Panc1 (cell line): ENCODE measurements around the gene NSD2. TPM values are rescaled to one million over a fixed set of nuclear protein-coding genes. Genes with fewer than 3 reads are reported as not detected.

Source experiments
- ATAC-seq: fragments of 200-7000 bp; cut with Tn5 transposase; 2 replicates; pipeline ENCODE4 v1.9.1; 2020; ENCODE audit warnings: mild to moderate bottlenecking, moderate library complexity
- BruUV-seq: library from RNA; stranded (reverse); fragments of 400-500 nt; replicated peaks from 2 replicates; lab custom pipeline; 2021; lab: Mats Ljungman, UMichigan
- CTCF ChIA-PET: fragments of 300-600 bp; sonication (Branson Sonifier 250); formaldehyde crosslinking; loops from one replicate; lab custom pipeline; 2022; ENCODE audit warnings: antibody characterized with exemption; lab: Charles Lee
- POLR2A ChIA-PET: fragments of 300-600 bp; sonication (Branson Sonifier 250); formaldehyde crosslinking; loops from one replicate; lab custom pipeline; 2022; ENCODE audit warnings: antibody characterized with exemption; lab: Charles Lee
- DNase-seq: peaks from one replicate; pipeline ENCODE4 v3.0.0-alpha.2; 2010; ENCODE audit warnings: low read depth, low spot score
- H3K27ac ChIP-seq: 2 replicates; pipeline ENCODE4 v1.5.1; 2011; ENCODE audit warnings: mild to moderate bottlenecking, low read length, inconsistent platforms
- H3K27me3 ChIP-seq: fragments of 200-500 bp; sonication (Bioruptor generic); 2 replicates; pipeline ENCODE4 v1.6.0; 2014; ENCODE audit warnings: low read length, inconsistent platforms; ENCODE audit not compliant: control insufficient read depth, insufficient read depth
- H3K36me3 ChIP-seq: fragments of 200-500 bp; sonication (Bioruptor generic); 2 replicates; pipeline ENCODE4 v1.5.1; 2014; ENCODE audit warnings: inconsistent platforms, mild to moderate bottlenecking, low read length, moderate library complexity; ENCODE audit not compliant: control insufficient read depth, insufficient read depth
- H3K4me1 ChIP-seq: 2 replicates; pipeline ENCODE4 v1.5.1; 2011; ENCODE audit warnings: inconsistent platforms, mild to moderate bottlenecking, low read length, moderate library complexity; ENCODE audit not compliant: control insufficient read depth, insufficient read depth
- H3K4me3 ChIP-seq, 2 experiments: 2 replicates each; pipeline ENCODE4 v1.5.1; 2011 to 2012; ENCODE audit warnings: low read depth in 2 of 2, low read length in 2 of 2, mild to moderate bottlenecking in 2 of 2, inconsistent platforms in 1 of 2, moderate library complexity in 1 of 2
- H3K9me3 ChIP-seq: fragments of 200-500 bp; sonication (Bioruptor generic); 2 replicates; pipeline ENCODE4 v1.5.1; 2014; ENCODE audit warnings: low read depth, mild to moderate bottlenecking, inconsistent platforms, low read length, moderate library complexity; ENCODE audit not compliant: control insufficient read depth, insufficient read depth
- POLR2AphosphoS5 ChIP-seq: IDR thresholded peaks from 2 replicates; pipeline ENCODE4 v1.6.1; 2012; ENCODE audit warnings: mild to moderate bottlenecking, low read depth, low read length, moderate library complexity
- SIN3A ChIP-seq: IDR thresholded peaks from 2 replicates; pipeline ENCODE4 v1.6.1; 2012; ENCODE audit warnings: low read depth, mild to moderate bottlenecking, low read length, moderate library complexity, borderline replicate concordance; ENCODE audit not compliant: insufficient read depth
- TCF7L2 ChIP-seq: IDR thresholded peaks from 2 replicates; pipeline ENCODE4 v1.6.1; 2011; ENCODE audit warnings: mild to moderate bottlenecking, low read depth, low read length, inconsistent platforms
- in situ Hi-C: cut with HindIII; loops from 2 replicates; pipeline ENCODE4 v1.10.0; 2016; ENCODE audit warnings: low sequenced_read_pairs, low pct_unique_long_range_greater_than_20kb
- intact Hi-C: fragments of 100-400 bp; cut with micrococcal nuclease; formaldehyde crosslinking; loops from one replicate; pipeline ENCODE4 v1.10.0; 2022; ENCODE audit not compliant: unreplicated experiment
- total RNA-seq: library from RNA; stranded (reverse); gene quantifications from one replicate; pipeline ENCODE4 v1.2.1, GENCODE V29; 2021; ENCODE audit not compliant: unreplicated experiment
- TF ChIP-seq, protein P1 (sequence below), 2 experiments: IDR thresholded peaks; 2 replicates each; pipeline ENCODE4 v1.6.1; 2011 to 2012; ENCODE audit warnings: low read depth in 2 of 2, control low read depth in 1 of 2, low read length in 1 of 2, mild to moderate bottlenecking in 1 of 2, moderate library complexity in 1 of 2; ENCODE audit not compliant: insufficient read depth in 1 of 2
- TF ChIP-seq, protein P2 (sequence below): fragments of 450-650 bp; IDR thresholded peaks from 2 replicates; pipeline ENCODE4 v1.5.1; 2017; ENCODE audit warnings: mild to moderate bottlenecking

Gene NSD2
- total RNA-seq, 1 experiment from 2014 or later, result 116 TPM

DNA sequence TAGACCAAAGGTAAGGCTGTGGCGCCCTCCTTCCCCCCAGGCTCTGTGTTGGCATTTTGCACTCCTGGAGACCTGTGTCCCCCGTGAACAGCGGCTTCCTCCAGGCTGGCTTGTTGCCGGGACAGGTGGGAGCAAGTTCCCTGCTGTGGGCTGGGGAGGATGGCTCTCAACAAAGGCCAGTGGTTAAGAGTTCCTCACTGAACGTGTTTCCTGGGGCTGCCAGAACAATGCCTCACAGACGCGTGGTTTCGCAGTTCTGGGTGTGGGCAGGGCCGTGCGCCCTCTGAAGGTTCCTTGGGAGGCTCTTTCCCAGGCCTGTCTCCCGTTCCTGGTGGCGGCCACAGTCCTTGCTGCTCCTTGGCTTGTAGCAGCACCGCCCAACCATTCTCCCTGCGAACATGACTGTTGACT lies 104.2 kb downstream of the NSD2 start:
- CTCF ChIA-PET, result no interaction called here

DNA sequence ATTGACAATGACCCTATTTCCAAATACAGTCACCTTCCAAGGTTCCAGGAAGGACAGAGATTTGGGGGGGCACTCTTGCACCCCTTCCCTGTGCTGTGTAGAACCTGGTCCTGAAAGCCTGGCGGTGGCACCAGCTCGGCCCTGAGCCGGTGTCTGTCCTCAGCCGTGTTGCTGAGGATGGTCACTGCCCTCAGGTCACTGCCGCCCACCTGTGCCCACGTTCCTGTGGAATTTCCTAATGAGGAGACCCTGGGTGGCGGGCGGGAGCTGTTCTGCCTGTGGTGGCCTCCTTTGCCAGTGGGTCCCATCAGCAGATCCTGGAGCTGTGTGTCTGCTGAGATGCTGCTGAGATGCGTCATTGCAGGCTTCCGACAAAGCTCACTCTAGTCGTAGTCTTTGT lies 104.7 kb downstream of the NSD2 start:
- intact Hi-C loops, result no loop called here
- no TSS peak for BruUV-seq
- Histone ChIP-seq H3K36me3 (no peaks in the 10 kb centered on the region), H3K4me3 (no peak overlapping the region), H3K27ac (no peak overlapping the region), H3K9me3 (no peaks in the 10 kb centered on the region), H3K4me1 (no peaks in the 10 kb centered on the region), H3K27me3 (no peaks in the 10 kb centered on the region)
- in situ Hi-C loops, result no loop called here
- TF ChIP-seq TCF7L2, result no peak
- no peak for TF ChIP-seq SIN3A
- TF ChIP-seq, protein P1, sequence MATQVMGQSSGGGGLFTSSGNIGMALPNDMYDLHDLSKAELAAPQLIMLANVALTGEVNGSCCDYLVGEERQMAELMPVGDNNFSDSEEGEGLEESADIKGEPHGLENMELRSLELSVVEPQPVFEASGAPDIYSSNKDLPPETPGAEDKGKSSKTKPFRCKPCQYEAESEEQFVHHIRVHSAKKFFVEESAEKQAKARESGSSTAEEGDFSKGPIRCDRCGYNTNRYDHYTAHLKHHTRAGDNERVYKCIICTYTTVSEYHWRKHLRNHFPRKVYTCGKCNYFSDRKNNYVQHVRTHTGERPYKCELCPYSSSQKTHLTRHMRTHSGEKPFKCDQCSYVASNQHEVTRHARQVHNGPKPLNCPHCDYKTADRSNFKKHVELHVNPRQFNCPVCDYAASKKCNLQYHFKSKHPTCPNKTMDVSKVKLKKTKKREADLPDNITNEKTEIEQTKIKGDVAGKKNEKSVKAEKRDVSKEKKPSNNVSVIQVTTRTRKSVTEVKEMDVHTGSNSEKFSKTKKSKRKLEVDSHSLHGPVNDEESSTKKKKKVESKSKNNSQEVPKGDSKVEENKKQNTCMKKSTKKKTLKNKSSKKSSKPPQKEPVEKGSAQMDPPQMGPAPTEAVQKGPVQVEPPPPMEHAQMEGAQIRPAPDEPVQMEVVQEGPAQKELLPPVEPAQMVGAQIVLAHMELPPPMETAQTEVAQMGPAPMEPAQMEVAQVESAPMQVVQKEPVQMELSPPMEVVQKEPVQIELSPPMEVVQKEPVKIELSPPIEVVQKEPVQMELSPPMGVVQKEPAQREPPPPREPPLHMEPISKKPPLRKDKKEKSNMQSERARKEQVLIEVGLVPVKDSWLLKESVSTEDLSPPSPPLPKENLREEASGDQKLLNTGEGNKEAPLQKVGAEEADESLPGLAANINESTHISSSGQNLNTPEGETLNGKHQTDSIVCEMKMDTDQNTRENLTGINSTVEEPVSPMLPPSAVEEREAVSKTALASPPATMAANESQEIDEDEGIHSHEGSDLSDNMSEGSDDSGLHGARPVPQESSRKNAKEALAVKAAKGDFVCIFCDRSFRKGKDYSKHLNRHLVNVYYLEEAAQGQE (IDR thresholded peaks at IDR 0.05; ENCODE audit: insufficient read depth in 1 of 2, low read depth in 2 of 2, low read length in 1 of 2), result no peak
- TF ChIP-seq, protein P2, sequence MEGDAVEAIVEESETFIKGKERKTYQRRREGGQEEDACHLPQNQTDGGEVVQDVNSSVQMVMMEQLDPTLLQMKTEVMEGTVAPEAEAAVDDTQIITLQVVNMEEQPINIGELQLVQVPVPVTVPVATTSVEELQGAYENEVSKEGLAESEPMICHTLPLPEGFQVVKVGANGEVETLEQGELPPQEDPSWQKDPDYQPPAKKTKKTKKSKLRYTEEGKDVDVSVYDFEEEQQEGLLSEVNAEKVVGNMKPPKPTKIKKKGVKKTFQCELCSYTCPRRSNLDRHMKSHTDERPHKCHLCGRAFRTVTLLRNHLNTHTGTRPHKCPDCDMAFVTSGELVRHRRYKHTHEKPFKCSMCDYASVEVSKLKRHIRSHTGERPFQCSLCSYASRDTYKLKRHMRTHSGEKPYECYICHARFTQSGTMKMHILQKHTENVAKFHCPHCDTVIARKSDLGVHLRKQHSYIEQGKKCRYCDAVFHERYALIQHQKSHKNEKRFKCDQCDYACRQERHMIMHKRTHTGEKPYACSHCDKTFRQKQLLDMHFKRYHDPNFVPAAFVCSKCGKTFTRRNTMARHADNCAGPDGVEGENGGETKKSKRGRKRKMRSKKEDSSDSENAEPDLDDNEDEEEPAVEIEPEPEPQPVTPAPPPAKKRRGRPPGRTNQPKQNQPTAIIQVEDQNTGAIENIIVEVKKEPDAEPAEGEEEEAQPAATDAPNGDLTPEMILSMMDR, result no peak
- no peak for TF ChIP-seq POLR2AphosphoS5
- ChIA-PET POLR2A (no interaction called here), CTCF (no interaction called here)
- ATAC-seq (no peak), DNase-seq (no peak)

More for the DNA sequence above, 104.2 kb downstream of the NSD2 start:
- H3K4me3 ChIP-seq, result no peak overlapping the region
- H3K27ac ChIP-seq, result no peak overlapping the region
- no peaks in the 10 kb centered on the region for H3K27me3 ChIP-seq
- no peaks in the 10 kb centered on the region for H3K4me1 ChIP-seq
- no peak for DNase-seq
- BruUV-seq, result no TSS peak
- POLR2A ChIA-PET, result no interaction called here
- TF ChIP-seq, protein P2, result no peak
- TF ChIP-seq SIN3A, result no peak
- TF ChIP-seq, protein P1 (IDR thresholded peaks at IDR 0.05; ENCODE audit: insufficient read depth in 1 of 2, low read depth in 2 of 2, low read length in 1 of 2), result no peak
- TF ChIP-seq POLR2AphosphoS5, result no peak
- no peak for TF ChIP-seq TCF7L2
- H3K9me3 ChIP-seq, result no peaks in the 10 kb centered on the region
- no peak for ATAC-seq
- in situ Hi-C loops, result no loop called here
- H3K36me3 ChIP-seq, result no peaks in the 10 kb centered on the region
- intact Hi-C loops, result no loop called here
